ENCODE data around the gene TRDN.
"Not testable (repeated sequence)": the region's sequence is repeated elsewhere in the genome, so short reads cannot be mapped to it uniquely, and the experiment has no call there.

TRDN gene

DNA sequence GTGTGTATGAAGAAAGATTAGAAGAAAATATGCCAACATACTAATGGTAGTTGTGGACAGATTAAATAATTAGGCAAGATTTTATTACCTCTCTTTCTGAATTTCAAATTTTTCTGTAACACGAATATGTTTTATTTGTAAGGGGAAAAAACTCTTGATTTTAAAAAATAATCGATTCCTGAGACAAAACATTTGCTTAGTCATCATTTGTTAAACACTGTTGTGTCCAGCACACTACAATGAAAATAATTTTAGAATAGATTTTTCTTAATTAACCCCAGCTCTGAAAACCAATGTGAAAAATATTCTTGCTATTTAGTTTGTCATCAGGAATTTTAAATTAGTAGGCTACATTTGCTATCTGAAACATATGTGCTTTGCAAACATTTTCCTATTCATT, 253.0 kb downstream of the TRDN start:
- DNase-seq = no peak

DNA sequence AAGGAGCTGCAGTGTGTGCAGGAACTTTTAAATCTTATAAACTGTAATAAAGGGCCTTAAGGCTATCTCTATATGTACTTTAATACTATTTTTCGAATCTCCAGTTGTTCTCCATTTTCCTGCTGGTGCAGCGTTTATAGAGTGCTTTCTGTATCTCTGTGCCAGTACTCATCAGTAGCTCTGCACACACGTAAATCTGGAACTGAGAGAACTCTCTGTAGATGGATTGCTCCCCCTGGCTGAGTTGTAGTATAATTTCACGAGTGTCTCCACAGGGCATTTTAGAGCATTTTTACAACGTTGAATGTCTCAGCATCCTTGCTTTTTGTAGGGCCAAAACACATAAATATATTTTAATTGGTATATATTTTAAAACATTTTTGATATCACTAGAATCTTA, 256.5 kb downstream of the TRDN start:
- DNase-seq = no peak

GRCh38 chr6:123372737-123373136, 264.0 kb downstream of the TRDN start:
- DNase-seq = no peak

DNA sequence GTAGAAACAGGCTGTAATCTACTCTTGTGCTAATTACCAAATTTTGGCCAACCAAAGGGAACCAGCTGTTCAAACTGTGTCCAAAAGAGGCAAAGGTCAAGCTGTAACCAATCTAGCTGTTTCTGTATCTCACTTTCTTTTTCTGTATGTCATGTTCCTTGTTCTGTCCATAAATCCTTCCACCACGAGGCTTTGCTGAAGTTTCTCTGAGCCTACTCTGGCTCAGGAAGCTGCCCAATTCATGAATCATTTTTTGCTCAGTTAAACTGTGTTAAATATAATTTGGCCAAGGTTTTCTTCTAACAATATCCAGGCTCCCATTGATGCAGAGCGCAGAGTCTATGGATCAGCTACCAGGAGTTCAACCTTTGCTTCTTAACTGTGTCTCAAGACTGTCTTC, 272.8 kb downstream of the TRDN start:
- no peak for DNase-seq

DNA sequence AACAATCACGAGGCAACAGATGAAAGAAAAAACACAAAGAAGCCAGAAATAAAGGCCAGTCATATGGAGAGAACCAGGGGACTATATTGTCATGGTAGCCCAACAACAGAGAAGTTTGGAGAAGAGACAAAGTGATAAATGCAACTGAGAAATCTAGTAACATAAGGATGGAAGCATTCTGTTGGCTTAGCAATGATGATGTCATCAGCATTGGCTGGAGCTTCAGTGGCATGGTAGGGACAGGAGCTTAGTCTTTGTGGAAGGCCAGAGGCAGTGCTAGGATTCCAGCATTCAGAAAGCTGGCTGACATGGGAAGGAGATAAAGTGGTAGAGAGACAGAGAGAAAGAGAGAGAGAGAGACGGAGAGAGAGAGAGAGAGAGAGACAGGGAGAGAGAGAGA, 276.4 kb downstream of the TRDN start:
- DNase-seq = no peak

DNA sequence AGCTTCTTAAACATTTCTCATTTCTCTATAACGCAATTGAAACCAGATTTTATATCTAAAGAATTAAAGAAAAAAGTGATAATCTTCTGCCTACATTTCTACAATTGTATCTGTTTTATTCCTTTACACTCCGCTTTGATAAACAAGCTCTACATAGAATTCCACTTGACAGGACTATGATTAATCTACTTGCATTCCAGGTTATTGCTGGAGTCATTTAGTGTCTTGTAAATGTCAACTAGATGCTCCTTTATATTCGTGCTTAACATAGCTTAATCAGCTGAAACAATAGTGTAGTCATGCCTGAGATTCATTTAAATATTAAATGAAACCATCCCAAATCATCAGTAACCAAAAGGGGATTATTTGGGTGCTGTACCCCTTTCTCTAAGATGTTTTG, 284.0 kb downstream of the TRDN start:
- no peak for DNase-seq

DNA sequence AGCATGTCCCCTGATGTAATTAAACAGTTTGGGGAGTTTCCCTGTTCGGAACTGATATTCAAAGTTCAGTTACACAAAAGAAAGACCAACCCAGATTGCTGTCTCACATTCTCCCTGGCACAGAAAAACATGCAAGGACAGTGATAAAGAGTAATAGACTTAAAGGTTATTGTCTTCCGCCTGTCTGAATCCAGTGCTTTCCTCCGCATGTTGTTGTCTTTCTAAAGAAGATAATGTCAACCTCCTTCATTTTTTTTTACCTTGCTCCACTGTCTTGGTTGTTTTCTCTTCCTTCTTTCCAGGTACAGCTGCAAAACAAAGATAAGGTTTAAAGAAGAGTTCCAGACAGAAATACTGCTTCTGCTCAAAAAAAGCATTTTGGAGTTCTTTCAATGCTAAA, 284.5 kb downstream of the TRDN start:
- no peak for DNase-seq

DNA sequence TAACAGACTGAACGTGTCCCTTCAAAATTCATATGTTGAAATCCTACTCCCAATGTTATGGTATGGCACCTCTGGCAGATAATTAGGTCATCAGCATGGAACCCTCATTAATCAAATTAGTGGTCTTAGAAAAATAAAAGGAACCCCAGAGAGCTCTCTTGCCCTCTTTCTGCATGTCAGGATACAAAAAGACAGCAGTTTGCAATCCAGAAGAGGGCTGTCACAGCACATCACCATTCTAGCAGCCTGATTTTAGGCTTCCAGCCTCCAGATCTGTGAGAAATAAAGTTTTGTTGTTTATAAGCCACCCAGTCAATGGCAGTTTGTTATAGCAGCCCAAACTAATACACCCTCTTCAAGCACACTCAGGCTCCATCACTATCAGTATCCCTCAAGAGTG, 292.9 kb downstream of the TRDN start:
- DNase-seq = no peak

- no peak for DNase-seq
Measured at GRCh38 chr6:123338394-123338793, 298.4 kb downstream of the TRDN start.

DNA sequence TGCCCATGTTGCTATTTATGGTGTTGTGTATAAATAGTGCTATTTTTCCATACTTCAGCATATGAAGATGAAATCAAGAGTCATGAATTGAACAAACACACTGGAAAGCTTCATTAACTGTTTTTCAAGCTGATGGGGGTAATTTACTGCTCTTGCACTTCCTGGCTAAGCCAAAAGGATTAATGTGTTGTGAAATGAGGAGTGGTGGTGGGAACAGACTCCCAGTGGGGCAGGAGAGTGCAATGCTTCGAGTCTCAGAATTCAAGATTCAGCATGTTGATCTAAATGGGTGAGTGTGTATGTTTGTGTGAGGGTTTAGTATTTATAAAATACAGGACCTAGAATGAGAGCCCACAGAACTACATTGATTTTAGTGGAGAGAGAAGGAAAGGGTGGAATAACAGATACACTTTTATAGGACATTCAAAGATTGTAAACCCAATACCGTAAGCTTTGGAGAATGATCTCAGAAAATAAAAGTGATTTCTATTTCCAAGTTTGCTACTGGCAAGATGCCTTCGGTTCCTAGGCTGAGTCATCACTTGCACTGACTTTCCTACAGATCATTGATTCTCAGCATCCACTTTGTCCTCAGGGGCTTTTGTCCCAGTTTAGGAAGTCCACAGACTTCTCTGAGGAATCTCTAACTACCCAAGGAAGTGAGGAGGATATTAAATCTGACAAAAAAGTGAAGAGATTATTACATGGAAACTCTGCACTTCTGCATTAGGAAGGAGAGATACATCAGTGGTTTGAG, 303.6 kb downstream of the TRDN start:
- no peak for DNase-seq

GRCh38 chr6:123332070-123332469, 304.7 kb downstream of the TRDN start:
- no peak for DNase-seq

DNA sequence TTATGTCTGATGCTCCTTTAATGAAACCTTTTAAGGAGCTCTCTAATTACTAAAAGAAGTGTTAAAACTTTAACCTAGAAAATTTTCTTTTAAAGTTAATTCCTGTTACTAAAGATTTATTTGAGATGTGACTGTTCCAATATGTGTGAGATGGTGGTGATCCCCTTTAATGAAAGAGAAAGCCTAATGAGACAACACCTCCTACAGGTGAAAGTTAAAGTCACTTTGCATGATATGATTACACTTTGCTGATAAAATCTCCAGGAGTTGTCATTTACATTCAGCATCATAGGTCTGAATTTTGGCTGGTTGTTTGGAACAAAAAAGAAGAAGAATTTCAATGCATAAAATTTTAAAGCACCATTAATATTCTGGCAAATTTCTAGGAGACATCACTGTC, 307.4 kb downstream of the TRDN start:
- no peak for DNase-seq

DNA sequence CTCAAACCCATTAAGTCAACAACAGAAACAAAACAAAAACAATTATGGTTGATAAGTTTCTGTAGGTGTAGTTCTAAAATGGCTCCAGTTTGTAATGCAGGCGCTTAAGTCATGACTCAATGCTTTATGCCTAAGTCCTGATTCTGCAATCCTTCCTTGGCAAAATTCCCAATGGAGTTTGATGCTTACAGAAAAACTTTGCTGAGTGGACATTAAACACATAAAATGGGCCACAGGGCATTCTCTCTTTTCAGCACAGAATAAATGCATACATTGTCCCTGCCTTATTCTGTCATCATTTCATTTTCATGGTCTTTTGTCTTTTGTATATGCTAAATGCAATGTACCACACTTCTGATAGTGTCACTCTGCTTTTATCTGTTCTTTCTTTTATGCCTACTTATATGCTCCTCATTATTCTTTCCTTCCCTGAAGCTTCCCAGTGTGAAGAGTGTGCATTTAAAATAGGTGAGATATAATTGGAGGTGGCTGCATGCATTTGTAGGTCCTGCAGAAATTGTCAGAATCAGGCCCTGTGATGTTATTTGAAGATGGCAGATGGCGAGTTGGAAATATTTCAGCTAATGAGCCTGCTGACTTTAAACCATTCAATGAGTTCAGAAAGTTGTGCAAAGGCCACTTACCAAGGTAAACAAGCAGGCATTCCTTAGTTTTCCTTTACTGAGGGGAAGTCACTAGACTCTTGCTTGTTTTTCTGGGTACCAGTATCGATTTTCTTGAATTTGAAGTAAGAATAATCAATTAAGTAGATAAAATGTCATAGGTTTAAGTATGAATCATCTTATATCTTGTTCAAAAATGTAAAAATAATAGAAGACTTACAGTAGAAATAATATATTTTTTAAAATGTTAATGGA, 313.1 kb downstream of the TRDN start:
- no peak for DNase-seq

DNA sequence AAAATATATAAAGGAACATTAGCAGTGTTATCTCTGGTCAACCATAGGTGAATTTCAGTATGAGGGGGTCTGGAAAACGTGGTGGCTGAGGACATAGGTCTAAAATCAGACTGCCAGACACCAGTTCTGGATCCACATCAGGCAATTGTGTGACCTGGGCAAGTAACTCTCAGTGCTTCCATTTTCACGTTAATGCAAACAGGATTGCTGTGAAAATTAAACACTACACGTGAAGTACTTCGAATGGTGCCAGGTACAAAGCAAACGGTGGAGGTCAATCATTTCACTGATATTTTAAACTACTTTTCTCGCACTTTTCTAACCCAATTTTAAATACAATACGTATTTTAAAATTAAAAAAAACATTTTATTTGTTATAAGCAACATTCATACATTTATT, 315.7 kb downstream of the TRDN start:
- no peak for DNase-seq

DNA sequence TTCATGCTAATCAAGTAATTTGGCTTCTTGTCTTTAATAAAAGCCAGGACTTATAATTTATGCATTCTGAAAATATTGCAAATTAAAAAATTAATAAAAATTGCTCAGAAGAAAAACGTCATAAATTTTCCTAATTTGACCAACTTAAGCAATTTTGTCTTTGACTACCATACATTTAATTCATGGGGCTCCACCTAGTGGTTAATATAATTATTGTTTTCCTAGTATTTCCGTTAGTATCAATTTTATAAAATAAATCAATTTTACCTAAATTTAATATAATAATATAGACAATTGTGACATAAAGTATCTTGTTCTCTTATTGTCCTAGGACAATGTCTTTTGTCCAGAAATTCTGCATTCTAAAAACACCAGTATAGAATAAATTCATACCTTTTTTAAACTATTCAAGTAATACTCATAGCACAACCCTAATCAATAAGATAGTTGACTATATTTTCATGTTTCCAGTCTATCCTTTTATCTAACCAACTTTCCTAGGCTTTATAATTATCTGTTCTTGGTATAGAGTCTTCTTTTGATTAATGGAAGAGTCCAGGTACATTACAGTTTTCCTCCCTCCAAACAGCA, 319.9 kb downstream of the TRDN start:
- no peak for DNase-seq

DNA sequence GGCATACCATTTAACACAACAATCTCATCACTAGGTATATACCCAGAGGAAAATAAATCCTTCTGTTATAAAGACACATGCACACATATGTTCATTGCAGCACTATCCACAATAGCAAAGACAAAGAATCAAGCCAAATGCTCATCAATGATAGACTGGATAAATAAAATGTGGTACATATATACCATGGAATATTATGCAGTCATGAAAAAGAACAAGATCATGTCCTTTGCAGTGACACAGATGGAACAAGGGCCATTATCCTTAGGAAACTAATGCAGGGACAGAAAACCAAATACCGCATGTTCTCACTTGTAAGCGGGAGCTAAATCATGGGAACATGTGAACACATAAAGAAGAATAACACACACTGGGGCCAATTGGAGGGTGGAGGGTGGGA, 322.3 kb downstream of the TRDN start:
- not testable (repeated sequence) for DNase-seq

DNA sequence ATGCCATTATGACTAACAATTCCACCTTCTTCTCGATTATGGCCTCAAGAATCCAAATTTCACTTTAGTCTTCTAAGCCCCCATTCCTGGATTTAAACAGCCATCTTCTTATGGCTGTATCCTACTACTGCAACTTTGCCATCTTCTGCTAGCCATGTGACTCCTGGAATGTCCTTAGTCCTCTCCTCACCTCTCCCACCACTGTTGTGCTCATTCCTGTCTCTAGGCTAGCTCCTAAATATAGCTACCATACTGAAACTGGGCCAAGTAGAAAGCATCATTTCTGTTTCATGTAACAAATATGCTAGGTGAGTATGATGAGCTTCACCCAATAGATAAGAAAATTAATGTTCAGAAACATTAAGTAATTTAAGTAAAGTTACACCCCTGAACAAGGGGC, 327.6 kb downstream of the TRDN start:
- DNase-seq = no peak

- DNase-seq = no peak
Measured at GRCh38 chr6:123306334-123306733, 330.4 kb downstream of the TRDN start.

DNA sequence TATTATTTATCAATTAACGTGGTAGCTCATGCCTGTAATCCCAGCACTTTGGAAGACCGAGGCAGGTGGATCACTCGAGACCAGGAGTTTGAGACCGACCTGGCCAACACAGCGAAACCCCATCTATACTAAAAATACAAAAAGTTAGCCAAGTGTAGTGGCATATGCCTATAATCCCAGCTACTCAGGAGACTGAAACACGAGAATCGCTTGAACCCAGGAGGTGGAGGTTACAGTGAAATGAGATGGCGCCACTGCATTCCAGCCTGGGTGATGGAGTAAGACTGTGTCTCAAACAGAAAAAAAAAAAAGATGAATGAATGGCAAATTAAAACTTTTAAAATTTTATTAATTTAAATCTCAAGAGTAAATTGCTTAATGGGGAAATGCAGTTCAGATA, 341.1 kb downstream of the TRDN start:
- no peak for DNase-seq

DNA sequence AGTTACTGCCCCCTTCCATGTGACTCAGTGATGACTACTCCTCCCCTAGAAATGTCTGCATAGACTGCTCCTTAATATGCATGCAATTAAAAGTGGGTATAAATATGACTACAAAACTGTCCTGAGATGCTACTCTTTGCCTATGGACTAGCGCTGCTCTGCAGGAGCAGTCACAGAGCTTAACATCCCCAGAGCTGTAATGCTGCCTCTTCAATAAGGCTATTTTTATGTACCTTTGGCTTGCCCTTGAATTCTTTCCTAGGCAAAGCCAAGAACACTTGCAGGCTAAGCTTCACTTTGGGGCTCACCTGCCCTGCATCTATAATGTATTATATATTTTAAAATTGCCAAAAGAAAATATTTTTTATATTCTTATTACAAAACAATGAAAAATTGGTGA, 341.6 kb downstream of the TRDN start:
- no peak for DNase-seq

DNA sequence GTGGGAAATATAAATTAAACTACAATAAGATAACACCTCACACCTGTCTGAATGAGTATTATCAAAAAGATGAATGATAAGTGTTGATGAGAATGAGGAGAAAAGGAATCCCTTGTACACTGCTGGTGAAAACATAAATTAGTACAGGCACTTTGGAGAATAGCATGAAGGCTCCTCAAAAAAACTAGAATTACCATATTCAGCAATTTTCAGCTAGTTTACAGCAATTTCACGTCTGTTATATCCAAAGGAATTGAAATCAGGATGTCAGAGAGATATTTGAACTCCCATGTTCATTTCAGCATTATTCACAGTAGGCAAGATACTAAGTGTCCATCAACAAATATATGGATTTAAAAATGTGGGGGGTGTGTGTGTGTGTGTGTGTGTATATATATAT, 348.1 kb downstream of the TRDN start:
- no peak for DNase-seq

- DNase-seq = no peak
Measured at GRCh38 chr6:123276546-123276980, 360.2 kb downstream of the TRDN start.

DNA sequence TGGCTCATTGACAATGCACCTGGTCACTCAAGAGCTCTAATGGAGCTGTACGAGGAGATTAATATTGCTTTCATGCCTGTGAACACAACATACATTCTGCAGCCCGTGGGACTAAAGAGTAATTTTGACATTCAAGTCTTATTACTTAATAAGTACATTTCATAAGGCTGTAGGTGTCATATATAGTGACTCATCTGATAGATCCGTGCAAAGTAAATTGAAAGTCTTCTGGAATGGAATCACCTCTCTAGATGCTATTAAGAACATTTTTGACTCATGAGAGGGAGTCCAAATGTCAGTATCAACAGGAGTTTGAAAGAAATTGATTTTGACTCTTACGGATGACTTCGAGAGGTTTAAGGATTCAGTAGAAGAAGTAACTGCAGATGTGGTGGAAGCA, 372.8 kb downstream of the TRDN start:
- DNase-seq = no peak

- no peak for DNase-seq
Measured at GRCh38 chr6:123240626-123241025, 396.1 kb downstream of the TRDN start.
